Pancreas (tissue), 10 donors: ENCODE measurements around the gene CORO1C. TPM values are rescaled to one million over a fixed set of nuclear protein-coding genes. Genes with fewer than 3 reads are reported as not detected.

Experiments
- ATAC-seq, 4 donors: fragments of 200-7000 bp; cut with Tn5 transposase; one replicate each; pipeline versions ENCODE4 v1.8.0 to v1.9.1; 2020; ENCODE audit warnings: mild to moderate bottlenecking in 4 of 4, moderate library complexity in 4 of 4
- DNase-seq, 6 donors: peaks; one replicate each; pipeline ENCODE4 v3.0.0-alpha.2; 2020
- FAIRE-seq: peaks from 2 replicates; lab custom pipeline; 2012; peaks lifted over from hg19 to GRCh38; lab: Jason Lieb, UNC
- H3K27ac ChIP-seq, 4 donors: fragments of 200-600 bp; sonication (generic); 1 replicate in 3 of 4; 2 replicates in 1 of 4; pipeline versions ENCODE4 v1.5.0 to v1.8.0; 2020
- H3K27me3 ChIP-seq, 4 donors: fragments of 200-600 bp; one replicate each; pipeline ENCODE4 v1.8.0; 2021
- H3K36me3 ChIP-seq, 3 donors: fragments of 200-600 bp; sonication (generic) in 1 of 3; one replicate each; pipeline versions ENCODE4 v1.5.0 to v1.8.0; 2020 to 2021
- H3K4me1 ChIP-seq, 3 donors: fragments of 200-600 bp; one replicate each; pipeline ENCODE4 v1.8.0; 2021
- H3K4me3 ChIP-seq, 4 donors: fragments of 200-600 bp; sonication (generic) in 2 of 4; one replicate each; pipeline versions ENCODE4 v1.5.0 to v1.8.0; 2020 to 2021
- H3K9me3 ChIP-seq, 4 donors: fragments of 200-600 bp; one replicate each; pipeline ENCODE4 v1.8.0; 2021
- WGBS, 2 donors: extraction: QIAGEN DNeasy Blood & Tissue Kit; methylation state at CpG; one replicate each; pipeline ENCODE4 v1.1.7; 2013; 5-methylcytosine and 5-hydroxymethylcytosine counted together
- intact Hi-C, 3 donors: fragments of 100-400 bp; cut with DNase I; formaldehyde crosslinking; loops; one replicate each; pipeline versions ENCODE4 v1.11.1 to v1.14.2; 2022
- polyA plus RNA-seq, 2 donors: library from polyadenylated mRNA; stranded (reverse); fragments of 200-250 nt; gene quantifications; one replicate each; pipeline ENCODE4 v1.2.3, GENCODE V29; 2013
- total RNA-seq, 6 donors: library from RNA; stranded (reverse); fragmentation: NEBNext Ultra II Directional in 4 of 6; extraction: Animal tissue kit (Norgen Biotek cat#: 25700) in 4 of 6; gene quantifications; one replicate each; pipeline versions ENCODE4 v1.2.1 to v1.2.4, GENCODE V29; 2021 to 2023
- TF ChIP-seq, protein P1 (sequence below), 4 donors: fragments of 200-600 bp; sonication (generic) in 3 of 4; IDR thresholded peaks; one replicate each; pipeline versions ENCODE4 v1.5.0 to v1.8.0; 2021; ENCODE audit warnings: antibody characterized with exemption in 4 of 4
- donor health status: healthy with polysubstance abuse.
- donor health status: DM: no; HTN: no; CAD: no; lungs with moderate emphysema.
- donor health status: DM: no; HTN: no; CAD: no.
- donor health status: control.
- donor health status: control.
- donor health status: Bipolar disorder and iron deficiency.
- donor health status: DM: yes; HTN: yes; CAD: no.
- donor health status: DM: no; HTN: no; CAD: no.
- donor health status: DM: no; HTN: no; CAD: no.
- donor health status: DM: yes; HTN: yes; CAD: no.

CORO1C gene
- total and polyA plus RNA-seq, 8 donors: 9.9 to 62.3 (median 15.4) TPM

DNA sequence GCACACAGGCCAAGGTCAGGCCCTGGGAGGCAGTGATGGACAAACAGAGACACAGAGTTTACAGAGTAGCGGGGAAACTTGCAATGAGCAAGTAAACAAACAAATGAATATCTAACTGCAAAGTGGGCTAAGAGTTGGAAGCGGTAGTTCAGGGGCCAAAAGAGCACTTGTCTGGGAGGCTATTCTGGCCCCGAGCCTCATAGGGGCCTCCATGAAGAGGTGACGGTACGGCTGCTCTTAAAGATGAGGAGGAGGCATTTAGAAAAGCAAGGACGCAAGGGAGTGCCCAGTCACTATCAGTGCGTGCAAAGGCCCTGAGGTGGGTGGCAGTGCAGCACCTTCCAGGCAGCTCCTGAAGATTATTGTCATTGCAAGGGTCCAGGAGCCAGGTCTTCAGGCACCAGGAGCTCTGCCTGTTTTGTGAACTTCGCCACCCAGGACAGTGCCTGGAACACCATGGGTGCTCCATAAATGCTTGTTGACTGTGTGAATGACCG lies 129.1 kb downstream of the CORO1C start:
- FAIRE-seq (no peak), ATAC-seq (no peak), DNase-seq (peak in 1 of 6 donors; percentile 10)
- H3K9me3 ChIP-seq: no peaks in the 10 kb centered on the region
- no peak overlapping the region for H3K4me3 ChIP-seq
- no peaks in the 10 kb centered on the region for H3K27me3 ChIP-seq
- no peaks in the 10 kb centered on the region for H3K36me3 ChIP-seq
- intact Hi-C loops: no loop called here
- no peak overlapping the region for H3K27ac ChIP-seq
- no peaks in the 10 kb centered on the region for H3K4me1 ChIP-seq
- TF ChIP-seq, protein P1, sequence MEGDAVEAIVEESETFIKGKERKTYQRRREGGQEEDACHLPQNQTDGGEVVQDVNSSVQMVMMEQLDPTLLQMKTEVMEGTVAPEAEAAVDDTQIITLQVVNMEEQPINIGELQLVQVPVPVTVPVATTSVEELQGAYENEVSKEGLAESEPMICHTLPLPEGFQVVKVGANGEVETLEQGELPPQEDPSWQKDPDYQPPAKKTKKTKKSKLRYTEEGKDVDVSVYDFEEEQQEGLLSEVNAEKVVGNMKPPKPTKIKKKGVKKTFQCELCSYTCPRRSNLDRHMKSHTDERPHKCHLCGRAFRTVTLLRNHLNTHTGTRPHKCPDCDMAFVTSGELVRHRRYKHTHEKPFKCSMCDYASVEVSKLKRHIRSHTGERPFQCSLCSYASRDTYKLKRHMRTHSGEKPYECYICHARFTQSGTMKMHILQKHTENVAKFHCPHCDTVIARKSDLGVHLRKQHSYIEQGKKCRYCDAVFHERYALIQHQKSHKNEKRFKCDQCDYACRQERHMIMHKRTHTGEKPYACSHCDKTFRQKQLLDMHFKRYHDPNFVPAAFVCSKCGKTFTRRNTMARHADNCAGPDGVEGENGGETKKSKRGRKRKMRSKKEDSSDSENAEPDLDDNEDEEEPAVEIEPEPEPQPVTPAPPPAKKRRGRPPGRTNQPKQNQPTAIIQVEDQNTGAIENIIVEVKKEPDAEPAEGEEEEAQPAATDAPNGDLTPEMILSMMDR (IDR thresholded peaks at IDR 0.05): no peak
- WGBS, 2 donors: 91 to 93% methylated on average over 9 of the region's 9 CpGs

DNA sequence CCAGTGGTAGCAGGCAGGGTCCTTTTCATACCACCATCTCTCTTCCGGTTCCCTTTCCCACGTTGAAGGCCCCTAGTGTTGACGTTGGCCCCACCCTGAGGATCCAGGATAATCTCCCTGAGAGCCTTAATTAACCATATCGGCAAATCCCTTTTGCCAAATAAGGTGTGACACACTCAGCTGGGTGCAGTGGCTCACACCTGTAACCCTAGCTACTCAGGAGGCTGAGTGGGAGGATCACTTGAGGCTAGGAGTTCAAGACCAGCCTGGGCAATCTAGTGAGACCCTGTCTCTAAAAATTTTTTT lies 130.7 kb downstream of the CORO1C start:
- no peak overlapping the region for H3K4me3 ChIP-seq
- H3K9me3 ChIP-seq: no peaks in the 10 kb centered on the region
- H3K27me3 ChIP-seq: no peaks in the 10 kb centered on the region
- TF ChIP-seq, protein P1 (IDR thresholded peaks at IDR 0.05): no peak
- DNase-seq (no peak), ATAC-seq (no peak), FAIRE-seq (no peak)
- WGBS, 2 donors: 33 to 37% methylated on average over 4 of the region's 4 CpGs
- intact Hi-C loops: no loop called here
- H3K36me3 ChIP-seq: no peaks in the 10 kb centered on the region
- no peaks in the 10 kb centered on the region for H3K4me1 ChIP-seq
- H3K27ac ChIP-seq: no peak overlapping the region

DNA sequence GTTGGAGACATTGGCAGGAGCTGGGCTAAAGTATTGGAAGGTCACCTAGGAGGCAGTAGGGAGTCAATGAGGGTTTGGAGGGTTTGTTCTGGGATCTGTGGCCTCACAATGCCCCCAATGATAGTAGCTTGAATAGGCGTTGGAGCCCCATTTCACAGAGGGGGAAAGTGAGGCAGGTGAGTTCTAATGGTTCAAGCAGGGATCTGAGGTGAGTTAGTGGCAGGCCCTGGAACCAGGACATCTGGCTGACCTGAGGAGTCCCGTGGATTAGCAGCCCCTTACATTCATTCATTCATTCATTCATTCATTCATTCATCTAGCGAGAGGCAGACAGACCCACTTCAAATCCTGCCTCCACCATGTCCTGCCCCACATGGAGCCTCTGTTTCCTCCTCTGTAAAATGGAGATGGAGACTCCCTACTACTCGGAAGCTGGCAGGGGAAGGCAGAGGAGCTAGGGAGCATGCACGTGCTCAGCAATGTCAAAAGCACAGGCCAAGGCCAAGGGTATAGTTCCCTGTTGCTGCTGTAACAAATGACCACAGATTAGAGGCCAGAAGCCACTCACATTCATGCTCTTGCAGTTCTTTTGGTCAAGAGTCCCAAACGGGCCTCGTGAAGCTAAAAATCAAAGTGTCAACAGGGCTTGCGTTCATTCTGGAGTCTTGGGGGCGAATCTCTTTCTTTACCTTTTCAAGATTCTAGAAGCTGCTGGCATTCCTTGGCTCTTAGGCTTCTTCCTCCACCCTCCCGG lies 131.2 kb downstream of the CORO1C start:
- FAIRE-seq: no peak
- no peaks in the 10 kb centered on the region for H3K27me3 ChIP-seq
- H3K4me3 ChIP-seq: no peak overlapping the region
- H3K4me1 ChIP-seq: no peaks in the 10 kb centered on the region
- WGBS, 2 donors: 65 to 72% methylated on average over 10 of the region's 10 CpGs
- intact Hi-C loops: no loop called here
- H3K27ac ChIP-seq: no peak overlapping the region
- no peak for ATAC-seq
- no peaks in the 10 kb centered on the region for H3K9me3 ChIP-seq
- DNase-seq: no peak
- TF ChIP-seq, protein P1 (IDR thresholded peaks at IDR 0.05): no peak
- H3K36me3 ChIP-seq: no peaks in the 10 kb centered on the region

DNA sequence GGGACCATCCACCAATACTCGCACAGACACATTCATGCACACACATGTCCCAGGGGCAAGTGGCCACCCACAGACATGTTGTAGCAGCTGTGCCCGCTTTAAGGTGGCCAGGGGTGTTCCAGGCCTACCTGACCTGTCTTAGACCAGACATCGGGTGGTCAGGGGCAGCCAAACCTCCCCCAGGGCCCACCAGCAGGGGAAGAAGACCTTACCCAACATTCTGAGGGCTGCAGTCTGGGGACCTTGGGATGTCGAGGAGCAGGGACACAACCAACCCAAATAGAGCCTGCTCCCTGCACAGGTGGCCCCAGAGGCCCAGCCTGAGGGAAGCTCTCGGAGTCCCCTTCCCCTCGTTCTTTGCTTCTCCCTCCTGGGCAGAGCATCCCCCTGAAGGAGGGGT lies 131.8 kb downstream of the CORO1C start:
- no peak overlapping the region for H3K27ac ChIP-seq
- no peak for DNase-seq
- no peaks in the 10 kb centered on the region for H3K27me3 ChIP-seq
- TF ChIP-seq, protein P1 (IDR thresholded peaks at IDR 0.05): no peak
- no peaks in the 10 kb centered on the region for H3K4me1 ChIP-seq
- H3K4me3 ChIP-seq: no peak overlapping the region
- ATAC-seq: no peak
- no peaks in the 10 kb centered on the region for H3K9me3 ChIP-seq
- no peaks in the 10 kb centered on the region for H3K36me3 ChIP-seq
- intact Hi-C loops: no loop called here
- no peak for FAIRE-seq
- 48 to 49% methylated on average over 6 of the region's 6 CpGs for WGBS, 2 donors

DNA sequence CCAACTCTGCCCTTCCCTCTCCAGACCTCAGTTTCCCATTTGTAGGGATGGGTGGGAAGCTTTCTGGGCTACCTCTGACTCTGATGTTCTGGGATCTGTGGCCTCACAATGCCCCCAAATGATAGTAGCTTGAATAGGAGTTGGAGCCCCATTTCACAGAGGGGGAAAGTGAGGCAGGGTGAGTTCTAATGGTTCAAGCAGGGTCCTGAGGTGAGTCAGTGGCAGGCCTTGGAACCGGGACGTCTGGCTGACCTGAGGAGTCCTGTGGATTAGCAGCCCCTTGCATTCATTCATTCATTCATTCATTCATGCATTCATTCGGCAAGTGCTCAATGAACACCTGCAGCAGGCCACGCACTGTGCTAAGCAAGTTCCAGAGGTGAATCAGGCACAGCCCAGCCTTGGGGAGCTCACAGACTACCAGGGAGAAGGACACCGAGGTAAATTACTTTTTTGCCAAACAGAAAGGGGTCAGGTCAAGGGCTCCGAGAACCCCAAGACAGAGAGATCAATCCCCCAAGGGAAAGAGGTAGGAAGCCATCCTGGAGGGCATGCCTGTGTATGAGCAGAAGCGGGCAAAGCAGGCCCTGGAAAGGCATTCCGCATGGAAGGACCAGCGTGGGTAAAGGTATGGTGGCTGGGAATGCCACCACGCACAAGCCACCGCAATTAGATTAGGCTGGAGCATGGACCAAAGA lies 132.6 kb downstream of the CORO1C start:
- H3K27me3 ChIP-seq: no peaks in the 10 kb centered on the region
- DNase-seq (no peak), ATAC-seq (no peak), FAIRE-seq (no peak)
- H3K4me3 ChIP-seq: no peak overlapping the region
- intact Hi-C loops: no loop called here
- H3K36me3 ChIP-seq: no peaks in the 10 kb centered on the region
- 75 to 81% methylated on average over 11 of the region's 11 CpGs for WGBS, 2 donors
- H3K9me3 ChIP-seq: no peaks in the 10 kb centered on the region
- H3K27ac ChIP-seq: no peak overlapping the region
- no peaks in the 10 kb centered on the region for H3K4me1 ChIP-seq
- TF ChIP-seq, protein P1 (IDR thresholded peaks at IDR 0.05): no peak
